HepG2 (cell line): ENCODE results near the gene MTHFD2. TPM values are rescaled to one million over a fixed set of nuclear protein-coding genes. Genes with fewer than 3 reads are reported as not detected.

Experiments
- DNMT1 ChIP-seq: sonication (generic); formaldehyde crosslinking; IDR thresholded peaks from 2 replicates; pipeline ENCODE4 v1.5.1; 2020; ENCODE audit warnings: mild to moderate bottlenecking, missing genetic modification reagents
- E2F2 ChIP-seq: sonication (generic); formaldehyde crosslinking; IDR thresholded peaks from 2 replicates; pipeline ENCODE4 v1.4.0; 2020; ENCODE audit warnings: missing genetic modification reagents, borderline replicate concordance
- EHMT2 ChIP-seq: fragments of 200-600 bp; sonication (generic); IDR thresholded peaks from 2 replicates; pipeline ENCODE4 v1.7.0; 2017; ENCODE audit warnings: antibody characterized with exemption, low read depth, low read length, borderline replicate concordance
- ISX ChIP-seq: sonication (generic); formaldehyde crosslinking; conservative IDR thresholded peaks from 2 replicates; pipeline ENCODE4 v1.5.0; 2020; ENCODE audit warnings: missing genetic modification reagents
- MYC ChIP-seq: sonication (generic); formaldehyde crosslinking; IDR thresholded peaks from 2 replicates; pipeline ENCODE4 v1.9.0; 2021; ENCODE audit warnings: missing genetic modification reagents, borderline replicate concordance
- NBN ChIP-seq: fragments of 450-650 bp; conservative IDR thresholded peaks from 2 replicates; pipeline ENCODE4 v1.6.1; 2017
- PTBP1 ChIP-seq: fragments of 200-400 bp; formaldehyde crosslinking; IDR thresholded peaks from 2 replicates; pipeline ENCODE4 v1.6.1; 2018; ENCODE audit warnings: low read length, low read depth; ENCODE audit not compliant: poor library complexity, severe bottlenecking
- RARG ChIP-seq: sonication (generic); formaldehyde crosslinking; IDR thresholded peaks from 2 replicates; pipeline ENCODE4 v1.4.0; 2020; ENCODE audit warnings: low read depth, mild to moderate bottlenecking, missing genetic modification reagents
- SCMH1 ChIP-seq: sonication (generic); formaldehyde crosslinking; IDR thresholded peaks from 2 replicates; pipeline ENCODE4 v1.9.0; 2021; ENCODE audit warnings: missing genetic modification reagents, mild to moderate bottlenecking, borderline replicate concordance
- SMAD3 ChIP-seq: sonication (generic); formaldehyde crosslinking; IDR thresholded peaks from 2 replicates; pipeline ENCODE4 v1.4.0; 2020; ENCODE audit warnings: missing genetic modification reagents
- ZFP82 ChIP-seq: sonication (generic); formaldehyde crosslinking; IDR thresholded peaks from 2 replicates; pipeline ENCODE4 v1.5.1; 2020; ENCODE audit warnings: mild to moderate bottlenecking, missing genetic modification reagents, borderline replicate concordance
- ZFX ChIP-seq: sonication (generic); formaldehyde crosslinking; IDR thresholded peaks from 2 replicates; pipeline ENCODE4 v1.4.0; 2020; ENCODE audit warnings: mild to moderate bottlenecking, low read depth, missing genetic modification reagents, moderate library complexity
- ZNF235 ChIP-seq: sonication (generic); formaldehyde crosslinking; IDR thresholded peaks from 2 replicates; pipeline ENCODE4 v1.8.1; 2023; ENCODE audit warnings: mild to moderate bottlenecking, missing genetic modification reagents, borderline replicate concordance
- ZNF275 ChIP-seq: sonication (generic); formaldehyde crosslinking; IDR thresholded peaks from 2 replicates; pipeline ENCODE4 v1.8.0; 2022; ENCODE audit warnings: missing genetic modification reagents, mild to moderate bottlenecking, inconsistent platforms, borderline replicate concordance
- ZNF331 ChIP-seq: sonication (generic); formaldehyde crosslinking; IDR thresholded peaks from 2 replicates; pipeline ENCODE4 v1.4.0; 2020; ENCODE audit warnings: missing genetic modification reagents
- ZNF430 ChIP-seq: sonication (generic); formaldehyde crosslinking; IDR thresholded peaks from 2 replicates; pipeline ENCODE4 v1.9.0; 2021; ENCODE audit warnings: mild to moderate bottlenecking, missing genetic modification reagents
- ZNF547 ChIP-seq: sonication (generic); formaldehyde crosslinking; IDR thresholded peaks from 2 replicates; pipeline ENCODE4 v1.5.1; 2020; ENCODE audit warnings: mild to moderate bottlenecking, missing genetic modification reagents
- ZNF720 ChIP-seq: sonication (generic); formaldehyde crosslinking; IDR thresholded peaks from 2 replicates; pipeline ENCODE4 v1.4.0; 2020; ENCODE audit warnings: missing genetic modification reagents
- polyA plus RNA-seq, 8 experiments: library from polyadenylated mRNA; depleted of rRNA in 3 of 8; stranded (reverse) in 7 of 8; unstranded in 1 of 8; fragments of >200 nt; fragmentation: Illumina TruSeq in 4 of 8; extraction: Trizol in 4 of 8; gene quantifications; 2 replicates each; pipeline versions ENCODE4 v1.2.1 to v1.2.3, GENCODE V29; 2011 to 2016; ENCODE audit warnings: low read depth in 4 of 8, missing spikeins in 1 of 8, mixed read lengths in 1 of 8; ENCODE audit not compliant: insufficient read depth in 1 of 8
- total RNA-seq, 5 experiments: library from RNA; depleted of rRNA; stranded (reverse); fragments of >200 nt; fragmentation: Illumina TruSeq; extraction: Trizol; gene quantifications; 2 replicates each; pipeline ENCODE4 v1.2.3, GENCODE V29; 2016; ENCODE audit warnings: low read depth in 1 of 5
- TF ChIP-seq, protein P1 (sequence below): sonication (generic); formaldehyde crosslinking; IDR thresholded peaks from 2 replicates; pipeline ENCODE4 v1.4.0; 2020; ENCODE audit warnings: missing genetic modification reagents, mild to moderate bottlenecking, borderline replicate concordance
- TF ChIP-seq, protein P2 (sequence below): sonication (generic); formaldehyde crosslinking; IDR thresholded peaks from 2 replicates; pipeline ENCODE4 v1.4.0; 2020; ENCODE audit warnings: missing genetic modification reagents, borderline replicate concordance

MTHFD2 gene
- total and polyA plus RNA-seq, 2 of the 13 experiments (the other 11 are each of a cell fraction or from before 2014, with no cell fraction given), result 188 to 269 TPM

- TF ChIP-seq, protein P1, sequence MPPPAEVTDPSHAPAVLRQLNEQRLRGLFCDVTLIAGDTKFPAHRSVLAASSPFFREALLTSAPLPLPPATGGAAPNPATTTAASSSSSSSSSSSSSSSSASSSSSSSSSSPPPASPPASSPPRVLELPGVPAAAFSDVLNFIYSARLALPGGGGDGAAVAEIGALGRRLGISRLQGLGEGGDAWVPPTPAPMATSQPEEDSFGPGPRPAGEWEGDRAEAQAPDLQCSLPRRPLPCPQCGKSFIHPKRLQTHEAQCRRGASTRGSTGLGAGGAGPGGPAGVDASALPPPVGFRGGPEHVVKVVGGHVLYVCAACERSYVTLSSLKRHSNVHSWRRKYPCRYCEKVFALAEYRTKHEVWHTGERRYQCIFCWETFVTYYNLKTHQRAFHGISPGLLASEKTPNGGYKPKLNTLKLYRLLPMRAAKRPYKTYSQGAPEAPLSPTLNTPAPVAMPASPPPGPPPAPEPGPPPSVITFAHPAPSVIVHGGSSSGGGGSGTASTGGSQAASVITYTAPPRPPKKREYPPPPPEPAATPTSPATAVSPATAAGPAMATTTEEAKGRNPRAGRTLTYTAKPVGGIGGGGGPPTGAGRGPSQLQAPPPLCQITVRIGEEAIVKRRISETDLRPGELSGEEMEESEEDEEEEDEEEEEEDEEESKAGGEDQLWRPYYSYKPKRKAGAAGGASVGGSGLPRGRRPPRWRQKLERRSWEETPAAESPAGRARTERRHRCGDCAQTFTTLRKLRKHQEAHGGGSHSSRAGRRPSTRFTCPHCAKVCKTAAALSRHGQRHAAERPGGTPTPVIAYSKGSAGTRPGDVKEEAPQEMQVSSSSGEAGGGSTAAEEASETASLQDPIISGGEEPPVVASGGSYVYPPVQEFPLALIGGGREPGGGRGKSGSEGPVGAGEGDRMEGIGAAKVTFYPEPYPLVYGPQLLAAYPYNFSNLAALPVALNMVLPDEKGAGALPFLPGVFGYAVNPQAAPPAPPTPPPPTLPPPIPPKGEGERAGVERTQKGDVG, result 0 out of 2 replicates have a peak, but pooled peaks have one; percentile 43
- TF ChIP-seq SCMH1 (no peak), E2F2 (peak; percentile 59; the same call in 1 of the 2 replicates), ZNF430 (CRISPR knock-in tag) (peak; percentile 92; the same call in 1 of the 2 replicates), ZNF547 (CRISPR knock-in tag) (peak; percentile 99), ZNF720 (no peak; the same call in 1 of the 2 replicates), ZNF331 (CRISPR knock-in tag) (peak; percentile 72), RARG (no peak; the same call in 1 of the 2 replicates), ZNF275 (CRISPR knock-in tag) (peak; percentile 93), SMAD3 (CRISPR knock-in tag) (peak; percentile 77), EHMT2 (no peak; the same call in 1 of the 2 replicates), PTBP1 (no peak), MYC (CRISPR knock-in tag) (peak; percentile 99), ISX (peak; percentile 64; the same call in 1 of the 2 replicates), ZNF235 (CRISPR knock-in tag) (peak; percentile 92), ZFP82 (peak; percentile 94), ZFX (CRISPR knock-in tag) (peak; percentile 77), NBN (no peak), DNMT1 (CRISPR knock-in tag) (peak; percentile 69; the same call in 1 of the 2 replicates)
- TF ChIP-seq, protein P2, sequence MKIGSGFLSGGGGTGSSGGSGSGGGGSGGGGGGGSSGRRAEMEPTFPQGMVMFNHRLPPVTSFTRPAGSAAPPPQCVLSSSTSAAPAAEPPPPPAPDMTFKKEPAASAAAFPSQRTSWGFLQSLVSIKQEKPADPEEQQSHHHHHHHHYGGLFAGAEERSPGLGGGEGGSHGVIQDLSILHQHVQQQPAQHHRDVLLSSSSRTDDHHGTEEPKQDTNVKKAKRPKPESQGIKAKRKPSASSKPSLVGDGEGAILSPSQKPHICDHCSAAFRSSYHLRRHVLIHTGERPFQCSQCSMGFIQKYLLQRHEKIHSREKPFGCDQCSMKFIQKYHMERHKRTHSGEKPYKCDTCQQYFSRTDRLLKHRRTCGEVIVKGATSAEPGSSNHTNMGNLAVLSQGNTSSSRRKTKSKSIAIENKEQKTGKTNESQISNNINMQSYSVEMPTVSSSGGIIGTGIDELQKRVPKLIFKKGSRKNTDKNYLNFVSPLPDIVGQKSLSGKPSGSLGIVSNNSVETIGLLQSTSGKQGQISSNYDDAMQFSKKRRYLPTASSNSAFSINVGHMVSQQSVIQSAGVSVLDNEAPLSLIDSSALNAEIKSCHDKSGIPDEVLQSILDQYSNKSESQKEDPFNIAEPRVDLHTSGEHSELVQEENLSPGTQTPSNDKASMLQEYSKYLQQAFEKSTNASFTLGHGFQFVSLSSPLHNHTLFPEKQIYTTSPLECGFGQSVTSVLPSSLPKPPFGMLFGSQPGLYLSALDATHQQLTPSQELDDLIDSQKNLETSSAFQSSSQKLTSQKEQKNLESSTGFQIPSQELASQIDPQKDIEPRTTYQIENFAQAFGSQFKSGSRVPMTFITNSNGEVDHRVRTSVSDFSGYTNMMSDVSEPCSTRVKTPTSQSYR (CRISPR knock-in tag), result peak; percentile 22; the same call in 1 of the 2 replicates
Measured at GRCh38 chr2:74198461-74199274, at the start of gene MTHFD2 (continued).
